ENCODE measurements around the gene EFR3B. TPM values are rescaled to one million over a fixed set of nuclear protein-coding genes. Genes with fewer than 3 reads are reported as not detected.

EFR3B gene
- polyA plus RNA-seq, 2 of the 4 experiments (the other 2 are of a cell fraction), result 6.5 to 12.5 TPM

GRCh38 chr2:25204190-25204838, 162.4 kb downstream of the EFR3B start:
- ATAC-seq (no peak), DNase-seq (ENCODE audit: low read depth in 1 of 2, low spot score in 1 of 2) (no peak), FAIRE-seq (no peak)
- no peak for TF ChIP-seq RFX5 (IDR thresholded peaks at IDR 0.05)
- no peak for TF ChIP-seq POLR2AphosphoS2 (conservative IDR thresholded peaks at IDR 0.05; ENCODE audit: low read length)
- no peak for TF ChIP-seq ZNF302 (CRISPR knock-in tag; IDR thresholded peaks at IDR 0.05)
- no peak for TF ChIP-seq RARB (CRISPR knock-in tag; IDR thresholded peaks at IDR 0.05)
- Histone ChIP-seq H3K4me3 (no peak overlapping the region), H3K4me2 (no peak overlapping the region), H3K4me1 (no peaks in the 10 kb centered on the region), H3K9me3 (no peaks in the 10 kb centered on the region), H3K27ac (no peak overlapping the region)
- POLR2A ChIA-PET, result no interaction called here
- CTCF ChIA-PET, result interaction anchor here (9.5 kb wide), 1 partner anchor 8 kb away, joined by 52 read pairs; no protein-coding TSS in a partner anchor
- 73% methylated on average over 48 of the region's 59 CpGs for WGBS (ENCODE audit: missing lambda C conversion rate)

GRCh38 chr2:25207078-25207545, 165.2 kb downstream of the EFR3B start:
- H3K9me3 ChIP-seq, result no peaks in the 10 kb centered on the region
- H3K4me2 ChIP-seq, result no peak overlapping the region
- 77% methylated on average over 5 of the region's 5 CpGs for WGBS (ENCODE audit: missing lambda C conversion rate)
- POLR2A ChIA-PET, result interaction anchor here (0.7 kb wide), 1 partner anchor 9 kb away, joined by 3 read pairs; no protein-coding TSS in a partner anchor
- no peak for DNase-seq (ENCODE audit: low read depth in 1 of 2, low spot score in 1 of 2)
- TF ChIP-seq ZNF302 (CRISPR knock-in tag; IDR thresholded peaks at IDR 0.05) (no peak), ESRRA (IDR thresholded peaks at IDR 0.05; ENCODE audit: borderline replicate concordance, low read length) (no peak), MAX (IDR thresholded peaks at IDR 0.05) (no peak), CBX2 (IDR thresholded peaks at IDR 0.05; ENCODE audit: borderline replicate concordance, low read depth) (no peak), MAFK (IDR thresholded peaks at IDR 0.05; ENCODE audit: partially characterized antibody) (no peak), ATOH8 (CRISPR knock-in tag; IDR thresholded peaks at IDR 0.05; ENCODE audit: low read depth) (no peak), EHF (CRISPR knock-in tag; IDR thresholded peaks at IDR 0.05) (no peak), JUNB (IDR thresholded peaks at IDR 0.05) (no peak), KDM1A (IDR thresholded peaks at IDR 0.05; ENCODE audit: low read depth) (no peak), FOXS1 (CRISPR knock-in tag; IDR thresholded peaks at IDR 0.05) (no peak), HES2 (IDR thresholded peaks at IDR 0.05) (no peak), NPAS2 (CRISPR knock-in tag; IDR thresholded peaks at IDR 0.05; ENCODE audit: borderline replicate concordance) (no peak), HOXB5 (CRISPR knock-in tag; IDR thresholded peaks at IDR 0.05) (no peak)
- no peaks in the 10 kb centered on the region for H3K4me1 ChIP-seq
- CTCF ChIA-PET, result interaction anchor here (1.7 to 9.5 kb wide), 4 partner anchors 11 to 232 kb away, joined by 6 to 52 read pairs (median 12); no protein-coding TSS in a partner anchor
- H3K4me3 ChIP-seq, result no peak overlapping the region
- no peak for ATAC-seq
- FAIRE-seq, result no peak
- no peak overlapping the region for H3K27ac ChIP-seq

Small RNAs within 50 kb of the gene (small RNA-seq; reads per million reads assigned to genes)
- 0 reads per million in 6 experiments for gene RF00019
- gene RN7SL856P, result 0 reads per million in 6 experiments

Other genes with a start within 250 kb of the EFR3B start
- 86.6 and 141 TPM in 2 replicates for gene PTRHD1, start 248.7 kb upstream of the EFR3B start, polyA plus RNA-seq (2011; rRNA removed)
- 42.7 to 47.5 TPM (median 44.9 TPM) in 3 replicates for gene PTRHD1, start 248.7 kb upstream of the EFR3B start, polyA plus RNA-seq (2017; fragmentation: RNase III; extraction: RNeasy Plus Mini Kit Qiagen cat#74134 plus additional on column Dnase treatment)
- 52.4 and 62.0 TPM in 2 replicates for gene CENPO, start 248.7 kb upstream of the EFR3B start, polyA plus RNA-seq (2011; rRNA removed)
- 49.1 to 50.3 TPM (median 49.6 TPM) in 3 replicates for gene CENPO, start 248.7 kb upstream of the EFR3B start, polyA plus RNA-seq (2017; fragmentation: RNase III; extraction: RNeasy Plus Mini Kit Qiagen cat#74134 plus additional on column Dnase treatment)
- gene ADCY3, start 121.8 kb upstream of the EFR3B start, polyA plus RNA-seq (2011; rRNA removed), result 37.4 and 52.5 TPM in 2 replicates
- 58.5 to 65.4 TPM (median 58.8 TPM) in 3 replicates for gene ADCY3, start 121.8 kb upstream of the EFR3B start, polyA plus RNA-seq (2017; fragmentation: RNase III; extraction: RNeasy Plus Mini Kit Qiagen cat#74134 plus additional on column Dnase treatment)
- gene DNAJC27, start 70.1 kb upstream of the EFR3B start, polyA plus RNA-seq (2011; rRNA removed), result 5.2 and 7.8 TPM in 2 replicates
- 2.3 to 3.0 TPM (median 2.6 TPM) in 3 replicates for gene DNAJC27, start 70.1 kb upstream of the EFR3B start, polyA plus RNA-seq (2017; fragmentation: RNase III; extraction: RNeasy Plus Mini Kit Qiagen cat#74134 plus additional on column Dnase treatment)
- not detected in 2 replicates for gene POMC, start 126.5 kb downstream of the EFR3B start, polyA plus RNA-seq (2011; rRNA removed)
- gene POMC, start 126.5 kb downstream of the EFR3B start, polyA plus RNA-seq (2017; fragmentation: RNase III; extraction: RNeasy Plus Mini Kit Qiagen cat#74134 plus additional on column Dnase treatment), result not detected in 3 replicates